ENCODE results near the gene STX3. TPM values are rescaled to one million over a fixed set of nuclear protein-coding genes. Genes with fewer than 3 reads are reported as not detected.

Gene STX3
- total RNA-seq: 10.1 and 21.7 TPM in 2 replicates

DNA sequence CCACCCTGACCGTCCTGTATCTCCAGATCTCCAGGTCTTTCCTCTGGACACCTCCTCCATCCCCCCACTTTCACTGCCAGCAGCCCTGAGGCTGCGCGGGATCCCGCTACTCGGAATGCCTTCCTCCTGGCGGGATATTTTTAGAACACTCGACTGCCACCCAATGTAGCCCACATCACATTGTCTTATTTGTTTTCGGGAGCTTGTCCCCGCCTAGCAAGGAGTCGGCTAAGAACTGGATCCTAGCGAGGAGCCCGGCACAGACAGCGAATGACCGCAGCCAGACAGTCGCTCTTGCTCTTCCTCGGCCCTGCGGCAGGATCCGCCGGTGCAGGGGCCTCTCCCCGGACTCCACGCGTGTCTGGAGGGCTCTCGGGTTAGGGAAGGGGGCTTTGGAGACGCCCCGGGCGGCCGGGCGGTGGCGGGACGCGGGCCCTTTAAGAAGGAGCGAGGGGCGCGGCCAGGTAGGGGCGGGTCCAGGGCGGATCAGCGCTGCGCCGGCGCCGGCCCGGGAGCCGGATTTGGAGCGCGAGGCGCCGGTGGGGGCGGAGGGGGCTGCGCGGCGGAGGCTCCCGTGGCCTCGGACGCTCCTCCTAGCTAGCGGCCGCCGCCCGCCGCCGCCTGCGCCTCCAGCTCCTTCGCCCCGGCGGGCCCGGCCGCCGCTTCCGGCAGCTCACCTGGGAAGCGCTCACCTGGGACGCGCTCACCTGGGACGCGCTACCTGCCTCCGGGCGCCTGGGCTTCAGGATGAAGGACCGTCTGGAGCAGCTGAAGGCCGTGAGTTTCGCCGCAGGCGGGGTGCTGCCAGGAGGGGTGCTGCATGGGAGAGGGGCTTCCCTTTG, at the start of gene STX3:
TSS of gene STX3 (plus strand) at position 518 of the 842 bp plus-strand sequence. CDS start at position 748, 230 bp downstream.

DNA sequence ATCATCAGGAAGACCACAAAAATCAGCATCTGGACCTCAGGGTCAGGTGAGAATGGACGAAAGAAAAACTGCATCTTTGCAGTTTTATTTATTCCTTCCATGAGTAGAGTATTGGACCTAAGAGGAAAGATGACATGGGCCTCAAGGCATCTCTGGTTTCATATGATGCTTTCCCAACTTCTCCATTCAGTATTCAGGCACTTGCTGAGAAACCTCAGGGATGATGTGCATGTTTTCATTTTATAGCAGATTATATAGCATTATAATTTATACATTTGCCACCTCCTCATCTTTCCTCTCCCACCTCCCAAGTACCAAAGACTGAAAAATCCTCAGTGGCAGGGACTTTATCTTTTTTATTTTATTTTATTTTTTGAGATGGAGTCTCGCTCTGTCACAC, 41.4 kb upstream of the STX3 start, which contains the start of gene OR10V1:
TSS of gene OR10V1 (minus strand) at position 101 of the 400 bp plus-strand sequence. CDS start at position 101, 0 bp downstream.

DNA sequence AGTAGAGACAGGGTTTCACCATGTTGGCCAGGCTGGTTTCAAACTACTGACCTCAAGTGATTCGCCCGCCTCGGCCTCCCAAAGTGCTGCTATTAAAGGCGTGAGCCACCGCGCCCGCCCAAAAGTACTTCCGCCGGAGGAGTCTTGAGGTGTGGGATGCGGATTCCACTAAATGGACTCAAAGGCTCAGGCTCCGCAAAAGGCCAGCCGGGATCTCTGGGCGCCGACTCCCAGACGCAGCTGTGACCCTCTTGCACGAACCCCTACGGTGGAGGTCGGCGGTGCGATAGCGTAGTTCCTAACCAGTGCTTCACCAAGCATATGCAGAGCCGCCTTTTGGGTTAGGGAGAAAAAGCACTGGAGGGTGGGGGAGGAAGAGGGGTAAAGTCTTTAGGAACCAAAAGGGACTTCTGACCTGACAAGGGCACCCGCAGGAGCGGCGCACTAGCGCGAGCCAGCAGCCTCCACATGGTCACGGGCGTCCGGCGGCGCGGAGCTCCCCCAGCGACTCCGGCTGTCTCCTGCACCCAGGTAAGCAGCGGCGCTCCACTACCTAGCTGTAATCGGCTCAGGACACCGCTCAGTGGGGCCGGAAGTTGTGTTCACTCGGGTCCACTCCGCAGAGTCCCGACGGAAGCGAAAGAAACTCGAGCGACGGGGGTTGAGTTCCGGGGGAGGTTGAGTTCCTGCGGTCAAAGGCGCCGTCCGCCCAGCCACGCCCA, 55.2 kb downstream of the STX3 start, which contains the start of gene MRPL16:
TSS of gene MRPL16 (minus strand) at position 590 of the 722 bp plus-strand sequence. CDS start at position 470, 120 bp downstream.

DNA sequence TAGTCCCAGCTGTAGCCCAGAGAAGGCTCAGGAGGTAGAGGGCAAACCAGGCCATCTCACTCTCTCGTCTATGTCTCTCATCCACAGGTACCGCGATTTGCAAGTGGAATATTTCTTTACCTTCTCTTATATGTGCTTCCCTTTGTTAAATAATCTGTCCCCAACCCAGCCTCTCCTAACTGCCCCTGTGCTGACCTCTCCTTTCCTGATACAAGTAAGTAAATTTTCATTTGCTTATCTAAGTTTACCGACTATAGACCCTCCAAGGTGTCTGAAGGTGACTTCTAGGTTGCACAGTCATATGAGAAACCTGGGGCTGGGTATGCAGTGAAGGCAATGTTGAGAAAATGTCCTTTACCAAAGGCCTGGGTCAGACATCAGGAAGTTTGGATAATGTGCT, 90.2 kb downstream of the STX3 start, which contains the start of gene CBLIF:
TSS of gene CBLIF (minus strand) at position 101 of the 400 bp plus-strand sequence. CDS start at position 55, 46 bp downstream.

Other genes starting within 250 kb of the STX3 start
- gene OR4D9, start 243.8 kb upstream of the STX3 start, total RNA-seq: not detected in 2 replicates
- 14.4 and 15.2 TPM in 2 replicates for gene OSBP, start 139.6 kb upstream of the STX3 start, total RNA-seq
- 10.5 and 12.3 TPM in 2 replicates for gene PATL1, start 86.3 kb upstream of the STX3 start, total RNA-seq
- gene OR10V1, start 41.5 kb upstream of the STX3 start, total RNA-seq: not detected in 2 replicates
- gene MRPL16, start 55.4 kb downstream of the STX3 start, total RNA-seq: 37.4 and 49.9 TPM in 2 replicates
- gene CBLIF, start 90.1 kb downstream of the STX3 start, total RNA-seq: not detected in 2 replicates
- gene TCN1, start 111.1 kb downstream of the STX3 start, total RNA-seq: not detected in 2 replicates
- not detected in 2 replicates for gene OOSP3, start 123.4 kb downstream of the STX3 start, total RNA-seq
- not detected in 2 replicates for gene OOSP1, start 183.1 kb downstream of the STX3 start, total RNA-seq
- gene OOSP4A, start 208.7 kb downstream of the STX3 start, total RNA-seq: not detected in 2 replicates